GM23248 (cell line): Measurements from ENCODE around the gene GPR85. TPM values are rescaled to one million over a fixed set of nuclear protein-coding genes. Genes with fewer than 3 reads are reported as not detected.
A peak's percentile ranks its signal among the peaks of the same experiment; 100 is the strongest.
"Not testable (repeated sequence)": the region's sequence is repeated elsewhere in the genome, so short reads cannot be mapped to it uniquely, and the experiment has no call there.

Experiments
- DNase-seq: peaks from one replicate; pipeline ENCODE4 v3.0.0-alpha.2; 2015
- H2AFZ ChIP-seq: fragments of 200-600 bp; sonication (generic); 2 replicates; pipeline ENCODE4 v1.6.1; 2016; ENCODE audit warnings: antibody characterized with exemption
- H3F3A ChIP-seq: fragments of 200-600 bp; sonication (generic); 2 replicates; pipeline ENCODE4 v1.6.1; 2016; ENCODE audit warnings: mild to moderate bottlenecking, antibody characterized with exemption, mixed run types; ENCODE audit not compliant: insufficient read depth
- H3K27ac ChIP-seq: fragments of 200-600 bp; sonication (generic); 2 replicates; pipeline ENCODE4 v1.5.1; 2016; ENCODE audit warnings: mild to moderate bottlenecking
- H3K27me3 ChIP-seq: fragments of 200-600 bp; sonication (generic); replicated peaks from 2 replicates; pipeline ENCODE4 v1.6.1; 2016; ENCODE audit warnings: mild to moderate bottlenecking; ENCODE audit not compliant: insufficient read depth
- H3K36me3 ChIP-seq: fragments of 200-600 bp; sonication (generic); 2 replicates; pipeline ENCODE4 v1.6.1; 2016; ENCODE audit warnings: low read depth, mild to moderate bottlenecking
- H3K4me1 ChIP-seq: fragments of 200-600 bp; sonication (generic); 2 replicates; pipeline ENCODE4 v1.6.1; 2016; ENCODE audit warnings: mild to moderate bottlenecking; ENCODE audit not compliant: insufficient read depth
- H3K4me2 ChIP-seq: fragments of 200-600 bp; sonication (generic); one replicate; pipeline ENCODE4 v1.6.1; 2016; ENCODE audit warnings: mild to moderate bottlenecking; ENCODE audit not compliant: unreplicated experiment
- H3K4me3 ChIP-seq: fragments of 200-600 bp; sonication (generic); 2 replicates; pipeline ENCODE4 v1.5.1; 2016; ENCODE audit warnings: mild to moderate bottlenecking
- H3K79me2 ChIP-seq: fragments of 200-600 bp; sonication (generic); 2 replicates; pipeline ENCODE4 v1.6.1; 2016; ENCODE audit warnings: mild to moderate bottlenecking; ENCODE audit not compliant: insufficient read depth
- H3K9ac ChIP-seq: fragments of 200-600 bp; sonication (generic); 2 replicates; pipeline ENCODE4 v1.6.1; 2016; ENCODE audit warnings: mild to moderate bottlenecking
- H3K9me2 ChIP-seq: fragments of 200-600 bp; sonication (generic); 2 replicates; pipeline ENCODE4 v1.6.1; 2016; ENCODE audit warnings: mixed run types, mild to moderate bottlenecking, moderate library complexity; ENCODE audit not compliant: insufficient read depth
- H3K9me3 ChIP-seq: fragments of 200-600 bp; sonication (generic); one replicate; pipeline ENCODE4 v1.6.1; 2017; ENCODE audit warnings: low read depth
- H4K20me1 ChIP-seq: fragments of 200-600 bp; sonication (generic); 2 replicates; pipeline ENCODE4 v1.6.0; 2016; ENCODE audit not compliant: insufficient read depth
- EZH2 ChIP-seq: fragments of 200-600 bp; sonication (generic); IDR thresholded peaks from 2 replicates; pipeline ENCODE4 v1.6.1; 2018; ENCODE audit warnings: antibody characterized with exemption, mild to moderate bottlenecking; ENCODE audit not compliant: insufficient read depth, poor library complexity, severe bottlenecking
- EZH2phosphoT487 ChIP-seq: fragments of 200-600 bp; sonication (generic); IDR thresholded peaks from 2 replicates; pipeline ENCODE4 v1.6.1; 2018; ENCODE audit warnings: antibody characterized with exemption, moderate library complexity, mild to moderate bottlenecking, low read depth; ENCODE audit not compliant: insufficient read depth
- WGBS, 2 experiments: methylation state at CpG; one replicate each; pipeline ENCODE4 v1.1.6; 2015 to 2017; ENCODE audit warnings: low lambda C conversion rate in 2 of 2, low coverage in 1 of 2; ENCODE audit errors: missing lambda C conversion rate in 2 of 2; 5-methylcytosine and 5-hydroxymethylcytosine counted together
- in situ Hi-C: fragments of 300-500 bp; cut with MboI; formaldehyde crosslinking; loops from 2 replicates; pipeline ENCODE4 v1.15.0; 2020
- polyA plus RNA-seq: library from polyadenylated mRNA; unstranded; fragments of >200 nt; fragmentation: Nextera tagmentation; extraction: Ambion mirVana; gene quantifications from 2 replicates; pipeline ENCODE4 v1.2.1, GENCODE V29; 2016
- total RNA-seq: library from RNA; depleted of rRNA; stranded (reverse); fragments of >200 nt; shearing (Covaris generic); gene quantifications from 2 replicates; pipeline ENCODE4 v1.2.3, GENCODE V29; 2014

The GPR85 gene
- total and polyA plus RNA-seq, 2 experiments from 2014 or later = 1.3 to 5.1 TPM

DNA sequence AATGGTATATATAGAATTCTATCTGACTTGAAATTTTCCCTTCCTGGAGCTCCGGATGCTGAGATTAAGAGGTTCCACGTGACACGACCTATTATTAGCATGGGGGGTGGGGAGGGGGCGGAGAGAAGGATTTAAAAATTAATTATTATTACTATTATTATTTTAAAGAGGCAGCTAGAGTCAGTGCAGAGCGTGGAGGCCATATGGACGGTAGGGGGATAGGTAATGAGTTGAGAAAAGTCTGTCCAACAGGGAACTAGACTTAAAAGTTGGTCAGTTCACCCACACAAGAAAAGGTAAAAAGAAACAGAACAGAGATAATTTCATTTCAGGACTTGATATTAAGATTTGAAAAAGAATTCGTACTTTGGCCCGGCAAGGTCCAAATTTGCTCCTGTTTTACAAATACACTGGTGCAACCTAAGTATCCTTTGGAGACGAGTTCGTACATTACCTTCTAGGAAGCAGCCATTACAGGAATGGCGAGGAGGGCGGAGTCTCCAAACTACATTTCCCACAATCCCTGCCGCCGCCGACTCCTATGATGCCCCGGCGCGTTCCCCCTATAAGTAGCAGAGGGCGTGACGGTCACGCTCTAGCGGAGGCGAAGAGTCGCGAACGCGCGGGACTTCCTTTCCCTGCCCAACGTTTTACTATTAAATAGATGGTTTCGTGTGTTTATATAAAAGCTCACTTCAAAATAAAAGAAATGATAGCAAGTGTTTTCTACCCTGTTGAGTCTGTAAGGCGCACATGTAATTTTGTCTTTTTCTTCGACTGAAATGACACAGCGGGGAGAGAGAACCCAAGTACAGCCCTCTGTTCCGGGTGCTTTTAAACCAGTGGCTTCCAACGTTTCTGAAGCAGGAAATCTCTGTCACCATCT, 31.7 kb upstream of the GPR85 start, which contains the start of gene SMIM30:
TSS of gene SMIM30 (minus strand) at position 481 of the 886 bp plus-strand sequence. CDS start 976 bp downstream, outside the sequence.
- H3K9me2 ChIP-seq = no peaks in the 10 kb centered on the region
- no peaks in the 10 kb centered on the region for H4K20me1 ChIP-seq
- peak within 1 kb of the TSS; percentile 89 for H3K4me3 ChIP-seq
- no peaks in the 10 kb centered on the region for H3K9me3 ChIP-seq
- peak within 1 kb of the TSS; percentile 48 for H3K27ac ChIP-seq
- in situ Hi-C loops = no loop called here
- TF ChIP-seq EZH2 = no peak
- TF ChIP-seq EZH2phosphoT487 = no peak
- peak within 1 kb of the TSS; percentile 93 for H2AFZ ChIP-seq
- peaks cover 8% of the 10 kb centered on the region; the same call in 1 of the 2 replicates for H3K4me1 ChIP-seq
- H3K9ac ChIP-seq = peak within 1 kb of the TSS; percentile 78
- peaks cover 7% of the 10 kb centered on the region; the same call in 1 of the 2 replicates for H3K36me3 ChIP-seq
- H3F3A ChIP-seq = no peaks in the 10 kb centered on the region
- no peaks in the 10 kb centered on the region for H3K27me3 ChIP-seq
- peak within 1 kb of the TSS; percentile 84 for H3K4me2 ChIP-seq
- WGBS, 2 experiments = 1% methylated on average over 35 of the region's 35 CpGs
- peaks cover 10% of the 10 kb centered on the region; the same call in 1 of the 2 replicates for H3K79me2 ChIP-seq
- DNase-seq = peak; percentile 98

- in situ Hi-C loops, H4K20me1 ChIP-seq, H3K9me3 ChIP-seq, H3K27ac ChIP-seq, H3K27me3 ChIP-seq, H3K36me3 ChIP-seq, H3K9me2 ChIP-seq, H3K4me1 ChIP-seq, H3K79me2 ChIP-seq, H3F3A ChIP-seq: not testable (repeated sequence)
- Histone ChIP-seq H3K9ac (peak overlapping the region; percentile 78), H2AFZ (peak overlapping the region; percentile 93), H3K4me3 (peak overlapping the region; percentile 89), H3K4me2 (peak overlapping the region; percentile 83)
- WGBS, 2 experiments = 85 to 88% methylated on average over 4 of the region's 4 CpGs
- DNase-seq = peak; percentile 22
Observed at GRCh38 chr7:113117374-113117774, 30.7 kb upstream of the GPR85 start.

DNA sequence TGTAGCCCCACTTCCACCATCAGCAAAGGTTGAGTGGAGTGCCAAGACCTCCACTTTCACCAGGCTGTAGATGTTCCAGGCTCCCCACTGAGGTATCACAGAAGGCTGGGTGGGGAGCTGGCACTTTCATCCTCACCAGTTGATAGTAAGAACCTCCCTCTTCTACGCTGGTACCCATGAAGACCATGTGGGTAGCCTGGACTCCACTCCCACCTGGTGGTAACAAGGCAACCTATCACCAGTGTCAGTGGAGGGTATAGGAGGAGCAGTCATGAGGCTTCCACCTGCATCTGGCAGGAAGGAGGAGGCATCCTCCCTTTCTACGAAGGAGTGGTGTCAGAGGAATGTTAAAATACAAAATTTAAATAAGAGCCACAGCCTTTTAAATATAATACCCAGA, 27.3 kb upstream of the GPR85 start:
- Histone ChIP-seq H3K36me3 (peaks cover 7% of the 10 kb centered on the region; the same call in 1 of the 2 replicates), H3K4me3 (no peak overlapping the region), H3K27me3 (no peaks in the 10 kb centered on the region), H3F3A (no peaks in the 10 kb centered on the region), H3K79me2 (peaks cover 10% of the 10 kb centered on the region; the same call in 1 of the 2 replicates), H3K27ac (no peak overlapping the region), H3K4me2 (no peak overlapping the region), H3K9me2 (no peaks in the 10 kb centered on the region), H3K4me1 (peaks cover 8% of the 10 kb centered on the region; the same call in 1 of the 2 replicates), H3K9ac (no peak overlapping the region), H2AFZ (no peak overlapping the region), H3K9me3 (no peaks in the 10 kb centered on the region), H4K20me1 (no peaks in the 10 kb centered on the region)
- 100% methylated on average over 2 of the region's 2 CpGs for WGBS, 2 experiments
- TF ChIP-seq EZH2 = no peak
- no peak for TF ChIP-seq EZH2phosphoT487
- in situ Hi-C loops = no loop called here
- DNase-seq = peak; percentile 17

DNA sequence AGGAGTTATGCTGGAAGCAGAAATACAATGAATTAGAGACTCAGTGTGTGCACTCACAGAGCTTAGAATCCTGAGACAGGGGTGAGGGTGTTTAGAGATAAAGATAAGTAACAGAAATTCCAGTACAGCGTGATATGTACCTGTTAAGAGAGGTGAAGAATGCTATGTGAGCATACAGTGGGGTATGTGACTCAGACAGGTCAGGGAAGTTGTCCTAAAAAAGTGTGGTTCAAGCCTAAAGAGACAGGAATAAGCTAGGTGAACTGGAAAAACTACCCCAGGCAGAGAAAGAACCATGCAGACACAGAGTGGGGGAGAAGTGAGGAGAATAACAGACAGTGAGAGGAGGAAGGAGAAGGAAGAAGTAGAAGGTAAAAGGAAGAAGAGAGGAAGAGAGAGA, 23.1 kb upstream of the GPR85 start:
- no peak for TF ChIP-seq EZH2phosphoT487
- TF ChIP-seq EZH2 = no peak
- H3K79me2 ChIP-seq = no peaks in the 10 kb centered on the region
- no peaks in the 10 kb centered on the region for H3K9me3 ChIP-seq
- no peak overlapping the region for H3K4me2 ChIP-seq
- no peaks in the 10 kb centered on the region for H3K36me3 ChIP-seq
- H3K27ac ChIP-seq = no peak overlapping the region
- H3K4me1 ChIP-seq = no peaks in the 10 kb centered on the region
- 93 to 100% methylated on average over 1 of the region's 1 CpG for WGBS, 2 experiments
- H4K20me1 ChIP-seq = no peaks in the 10 kb centered on the region
- DNase-seq = no peak
- no peaks in the 10 kb centered on the region for H3K27me3 ChIP-seq
- no peaks in the 10 kb centered on the region for H3F3A ChIP-seq
- H3K9ac ChIP-seq = no peak overlapping the region
- H2AFZ ChIP-seq = no peak overlapping the region
- no peaks in the 10 kb centered on the region for H3K9me2 ChIP-seq
- in situ Hi-C loops = no loop called here
- no peak overlapping the region for H3K4me3 ChIP-seq
